Measurements from ENCODE around the gene MED15. TPM values are rescaled to one million over a fixed set of nuclear protein-coding genes. Genes with fewer than 3 reads are reported as not detected.

MED15 gene
- total RNA-seq, 1 experiment from 2014 or later = 13.5 TPM

Small RNA genes within 50 kb of the gene (small RNA-seq; reads per million reads assigned to genes)
- gene IGLL4P (0 reads per million in 2 experiments), gene RF00019 (0 reads per million in 2 experiments), gene RN7SL812P (0 reads per million in 2 experiments), gene RNY1P9 (0 reads per million in 2 experiments)

Other genes starting within 250 kb of the MED15 start
- 1.6 and 1.9 TPM in 2 replicates for gene RTN4R, start 239.3 kb upstream of the MED15 start, total RNA-seq (2014; rRNA removed; shearing (Covaris generic))
- gene DGCR6L, start 187.6 kb upstream of the MED15 start, total RNA-seq (2014; rRNA removed; shearing (Covaris generic)) = 17.3 TPM in 2 replicates
- 10.7 and 11.9 TPM in 2 replicates for gene ZNF74, start 113.5 kb upstream of the MED15 start, total RNA-seq (2014; rRNA removed; shearing (Covaris generic))
- gene SCARF2, start 69.8 kb upstream of the MED15 start, total RNA-seq (2014; rRNA removed; shearing (Covaris generic)) = 1.7 TPM in 2 replicates
- 4.4 and 8.7 TPM in 2 replicates for gene KLHL22, start 11.8 kb upstream of the MED15 start, total RNA-seq (2014; rRNA removed; shearing (Covaris generic))